GM12892 (cell line): ENCODE measurements around the gene MRPS6.

Experiments
- DNase-seq: peaks from one replicate; pipeline ENCODE4 v3.0.0; 2011; ENCODE audit not compliant: insufficient read length
- FAIRE-seq: peaks from 2 replicates; lab custom pipeline; 2011; peaks lifted over from hg19 to GRCh38; lab: Jason Lieb, UNC
- POLR2A ChIP-seq: IDR thresholded peaks from 2 replicates; pipeline ENCODE4 v1.6.1; 2011; ENCODE audit warnings: low read depth, low read length, control low read depth
- POLR2AphosphoS5 ChIP-seq: IDR thresholded peaks from 2 replicates; pipeline ENCODE4 v1.6.1; 2011; ENCODE audit warnings: low read depth, low read length, control low read depth
- TAF1 ChIP-seq: IDR thresholded peaks from 2 replicates; pipeline ENCODE4 v1.6.1; 2011; ENCODE audit warnings: low read depth, mild to moderate bottlenecking, control low read depth, low read length, borderline replicate concordance

MRPS6 gene

GRCh38 chr21:34179204-34179935 is 106.0 kb downstream of the MRPS6 start:
- TF ChIP-seq POLR2A (no peak), TAF1 (no peak), POLR2AphosphoS5 (no peak)
- no peak for FAIRE-seq
- DNase-seq, result no peak

DNA sequence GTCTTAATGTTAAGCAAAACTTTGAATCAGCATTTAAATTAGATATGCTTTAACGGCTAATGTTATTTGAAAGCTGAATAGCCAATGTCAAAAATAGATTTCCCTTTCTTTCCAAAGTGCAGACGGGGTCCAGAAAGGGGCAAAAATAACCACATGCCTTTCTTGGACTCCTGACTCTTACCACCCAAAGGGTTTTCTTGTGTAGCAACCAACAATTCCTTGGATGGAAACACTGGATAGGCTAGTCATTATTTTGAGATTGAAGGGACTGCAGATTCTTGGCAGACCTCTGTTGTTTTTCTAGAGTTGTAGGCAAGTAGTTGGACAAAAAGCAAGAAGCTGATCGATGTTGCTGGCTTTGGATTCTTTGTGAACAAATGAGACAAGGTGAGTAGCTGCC is 107.0 kb downstream of the MRPS6 start:
- no peak for TF ChIP-seq POLR2AphosphoS5
- no peak for TF ChIP-seq POLR2A
- no peak for TF ChIP-seq TAF1
- no peak for FAIRE-seq
- no peak for DNase-seq

GRCh38 chr21:34180826-34181359 is 107.5 kb downstream of the MRPS6 start:
- DNase-seq (no peak), FAIRE-seq (no peak)

DNA sequence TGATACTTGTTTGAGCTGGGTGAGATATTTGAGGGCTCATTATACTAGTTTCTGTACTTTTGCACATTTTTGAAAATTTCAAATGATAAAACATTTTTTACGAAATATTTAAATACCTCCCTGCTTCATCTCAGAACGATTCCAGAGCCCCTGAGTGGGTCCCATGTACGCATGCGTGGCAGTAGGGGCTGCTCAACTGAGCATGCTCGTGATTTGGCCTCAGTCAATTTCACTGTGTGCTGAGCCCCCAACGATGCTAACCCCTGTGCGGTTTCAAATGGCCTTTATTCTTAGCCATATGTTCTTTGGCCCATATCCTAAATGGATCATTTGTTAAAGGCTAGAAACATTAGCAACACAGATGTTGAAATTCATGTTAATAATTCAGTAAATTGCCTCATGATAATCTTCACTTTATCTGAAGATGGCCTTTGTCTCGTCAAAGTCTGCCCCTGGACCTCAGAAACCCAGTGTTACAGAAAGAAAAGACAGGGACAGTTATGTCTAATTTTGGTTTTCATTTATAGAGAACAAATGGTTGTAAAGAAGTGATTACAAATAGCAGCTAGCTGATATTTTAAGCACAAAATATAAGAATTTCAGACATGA is 108.2 kb downstream of the MRPS6 start:
- FAIRE-seq, result no peak
- no peak for TF ChIP-seq POLR2AphosphoS5
- TF ChIP-seq TAF1, result no peak
- TF ChIP-seq POLR2A, result no peak

More at GRCh38 chr21:34180826-34181359, 107.5 kb downstream of the MRPS6 start:
- no peak for TF ChIP-seq TAF1
- TF ChIP-seq POLR2AphosphoS5, result no peak
- TF ChIP-seq POLR2A, result no peak

GRCh38 chr21:34182436-34182835 is 109.1 kb downstream of the MRPS6 start:
- no peak for FAIRE-seq
- no peak for DNase-seq

More for the DNA sequence above, 108.2 kb downstream of the MRPS6 start:
- DNase-seq, result no peak

DNA sequence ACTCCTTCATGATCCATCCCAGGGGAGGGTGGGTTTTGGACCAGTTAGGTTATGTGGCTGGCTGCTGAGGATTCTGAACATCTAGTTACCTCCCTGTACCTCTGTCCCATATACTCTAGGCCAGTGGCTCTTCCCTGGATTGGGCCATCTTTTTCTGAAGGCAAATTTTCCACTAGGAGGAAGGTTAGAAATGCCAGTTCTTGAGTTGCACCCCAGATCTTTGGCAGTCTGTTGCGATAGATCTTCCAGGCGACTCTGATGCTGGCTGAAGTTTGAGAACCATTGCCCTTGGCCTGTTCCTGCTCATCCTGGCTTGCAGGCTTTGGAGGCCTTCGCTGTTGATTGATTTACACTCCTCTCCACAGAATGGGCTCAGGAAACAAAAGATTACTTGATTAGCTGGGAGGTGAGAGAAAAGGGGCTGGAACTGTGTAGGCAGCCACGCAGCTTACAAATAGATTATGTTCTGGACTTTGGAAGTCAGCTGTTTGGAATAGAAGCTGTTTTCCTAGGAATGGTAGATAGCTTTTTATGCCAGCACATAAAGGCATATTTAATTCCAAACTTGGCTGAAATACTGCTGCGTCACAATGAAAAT is 110.1 kb downstream of the MRPS6 start:
- DNase-seq, result no peak
- no peak for FAIRE-seq
- no peak for TF ChIP-seq POLR2A
- no peak for TF ChIP-seq POLR2AphosphoS5
- no peak for TF ChIP-seq TAF1

More at GRCh38 chr21:34182436-34182835, 109.1 kb downstream of the MRPS6 start:
- no peak for TF ChIP-seq POLR2AphosphoS5
- no peak for TF ChIP-seq POLR2A
- TF ChIP-seq TAF1, result no peak

DNA sequence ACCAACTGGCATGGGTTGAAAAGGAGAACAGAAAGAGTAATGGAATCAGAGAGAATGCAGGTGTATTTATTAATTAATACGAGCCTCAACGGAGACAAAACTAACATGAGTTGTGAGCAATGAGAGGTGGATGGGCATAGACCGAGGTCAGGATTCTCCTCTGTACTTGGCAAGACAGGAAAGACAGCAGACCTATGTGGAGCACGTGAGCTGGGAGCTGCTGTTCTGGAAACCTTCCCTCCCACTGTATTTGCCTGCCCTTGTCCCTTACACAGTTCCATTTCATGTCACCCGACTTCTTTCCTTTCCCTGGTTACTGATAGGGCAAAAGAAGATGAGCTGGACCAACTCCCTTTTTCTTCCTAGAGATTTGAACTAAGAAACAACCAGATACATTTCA is 110.9 kb downstream of the MRPS6 start:
- FAIRE-seq, result no peak
- TF ChIP-seq POLR2A, result no peak
- no peak for TF ChIP-seq TAF1
- TF ChIP-seq POLR2AphosphoS5, result no peak
- DNase-seq, result no peak

- FAIRE-seq (no peak), DNase-seq (no peak)
- TF ChIP-seq POLR2AphosphoS5, result no peak
- no peak for TF ChIP-seq POLR2A
- no peak for TF ChIP-seq TAF1
These were observed 111.8 kb downstream of the MRPS6 start for GRCh38 chr21:34185026-34185750.

DNA sequence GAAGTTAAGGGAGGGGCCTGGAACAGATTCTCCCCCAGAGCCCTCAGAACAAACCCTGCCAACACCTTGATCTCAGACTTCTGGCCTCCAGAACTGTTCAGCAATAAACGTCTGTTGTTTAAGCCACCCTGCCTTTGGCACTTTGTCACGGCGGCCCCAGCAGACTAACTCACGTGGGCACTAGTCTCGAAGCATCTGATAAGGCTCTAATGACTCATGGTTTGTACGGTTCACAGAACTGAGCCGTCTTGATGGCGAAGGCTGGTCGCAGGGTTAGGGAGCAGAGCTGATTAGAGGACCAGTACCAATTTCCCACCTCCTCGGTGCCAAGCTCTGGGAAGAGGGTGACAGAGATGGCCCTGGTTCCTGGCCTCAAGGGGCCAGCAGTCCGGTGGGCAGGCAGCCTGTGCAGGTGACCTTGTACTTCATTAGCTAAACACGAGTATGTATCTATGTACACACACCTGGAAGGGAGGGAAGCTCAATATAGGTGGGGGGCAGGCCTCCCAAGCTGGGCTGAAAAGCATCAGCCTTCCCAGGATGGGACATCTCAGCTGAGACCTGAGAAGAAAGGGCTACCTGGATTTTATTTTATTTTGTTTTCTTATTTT is 112.8 kb downstream of the MRPS6 start:
- TF ChIP-seq TAF1 (no peak), POLR2A (no peak), POLR2AphosphoS5 (no peak)
- DNase-seq (no peak), FAIRE-seq (no peak)

GRCh38 chr21:34187935-34188334 is 114.6 kb downstream of the MRPS6 start:
- TF ChIP-seq TAF1 (no peak), POLR2AphosphoS5 (no peak)
- no peak for DNase-seq
- FAIRE-seq, result no peak
